Suprapubic skin (tissue), 4 donors: ENCODE measurements around the gene SH3BP4.

Experiments used
- EP300 ChIP-seq: sonication (generic); formaldehyde crosslinking; IDR thresholded peaks from one replicate; pipeline ENCODE4 v1.6.1; 2017; ENCODE audit warnings: antibody characterized with exemption
- POLR2A ChIP-seq, 2 donors: fragments of 450-650 bp; IDR thresholded peaks; one replicate each; pipeline ENCODE4 v1.6.1; 2017; ENCODE audit warnings: antibody characterized with exemption in 2 of 2, mild to moderate bottlenecking in 2 of 2, moderate library complexity in 2 of 2
- POLR2AphosphoS5 ChIP-seq, 3 donors: sonication (generic); formaldehyde crosslinking; IDR thresholded peaks; one replicate each; pipeline ENCODE4 v1.6.1; 2017; ENCODE audit warnings: antibody characterized with exemption in 3 of 3
- TF ChIP-seq, protein P1 (sequence below), 2 donors: fragments of 200-600 bp in 1 of 2; fragments of 450-650 bp in 1 of 2; sonication (generic) in 1 of 2; IDR thresholded peaks; one replicate each; pipeline ENCODE4 v1.5.1; 2016 to 2019; ENCODE audit warnings: antibody characterized with exemption in 2 of 2, mild to moderate bottlenecking in 1 of 2, moderate library complexity in 1 of 2

DNA sequence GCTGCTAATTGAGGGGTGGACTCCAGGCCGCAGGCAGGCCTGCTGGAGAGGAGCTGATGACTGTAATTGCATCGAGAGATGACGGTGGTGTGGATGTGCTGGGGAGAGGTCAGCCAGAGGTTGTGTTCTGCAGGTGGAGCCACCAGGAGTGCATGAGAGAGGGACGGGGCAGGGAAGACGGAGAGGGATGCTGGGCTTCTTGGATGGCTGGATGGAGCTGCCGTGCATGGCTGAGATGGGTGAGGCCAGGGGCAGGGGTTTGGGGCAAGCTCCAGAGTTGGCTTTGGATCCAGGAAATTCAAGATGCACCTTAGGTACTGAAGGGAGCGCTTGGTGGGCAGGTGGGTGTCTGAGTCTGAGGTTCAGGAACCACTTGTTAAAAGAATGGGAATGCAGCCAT lies 77.2 kb downstream of the SH3BP4 start:
- TF ChIP-seq POLR2AphosphoS5 (IDR thresholded peaks at IDR 0.05) (no peak), POLR2A (IDR thresholded peaks at IDR 0.05) (no peak), EP300 (no peak)
- TF ChIP-seq, protein P1, sequence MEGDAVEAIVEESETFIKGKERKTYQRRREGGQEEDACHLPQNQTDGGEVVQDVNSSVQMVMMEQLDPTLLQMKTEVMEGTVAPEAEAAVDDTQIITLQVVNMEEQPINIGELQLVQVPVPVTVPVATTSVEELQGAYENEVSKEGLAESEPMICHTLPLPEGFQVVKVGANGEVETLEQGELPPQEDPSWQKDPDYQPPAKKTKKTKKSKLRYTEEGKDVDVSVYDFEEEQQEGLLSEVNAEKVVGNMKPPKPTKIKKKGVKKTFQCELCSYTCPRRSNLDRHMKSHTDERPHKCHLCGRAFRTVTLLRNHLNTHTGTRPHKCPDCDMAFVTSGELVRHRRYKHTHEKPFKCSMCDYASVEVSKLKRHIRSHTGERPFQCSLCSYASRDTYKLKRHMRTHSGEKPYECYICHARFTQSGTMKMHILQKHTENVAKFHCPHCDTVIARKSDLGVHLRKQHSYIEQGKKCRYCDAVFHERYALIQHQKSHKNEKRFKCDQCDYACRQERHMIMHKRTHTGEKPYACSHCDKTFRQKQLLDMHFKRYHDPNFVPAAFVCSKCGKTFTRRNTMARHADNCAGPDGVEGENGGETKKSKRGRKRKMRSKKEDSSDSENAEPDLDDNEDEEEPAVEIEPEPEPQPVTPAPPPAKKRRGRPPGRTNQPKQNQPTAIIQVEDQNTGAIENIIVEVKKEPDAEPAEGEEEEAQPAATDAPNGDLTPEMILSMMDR (IDR thresholded peaks at IDR 0.05), result no peak
